C4-2B (cell line): ENCODE data around the gene SYT11.

Experiments used
- CTCF ChIP-seq: fragments of 450-650 bp; conservative IDR thresholded peaks from 2 replicates; pipeline ENCODE4 v1.5.1; 2017; ENCODE audit warnings: mild to moderate bottlenecking
- ZFX ChIP-seq: fragments of 450-650 bp; IDR thresholded peaks from 2 replicates; pipeline ENCODE4 v1.6.1; 2017

- no peak for TF ChIP-seq CTCF
- no peak for TF ChIP-seq ZFX
Observed at GRCh38 chr1:155882766-155883165, 23.4 kb downstream of the SYT11 start.
